ENCODE results near the gene GLP1R. TPM values are rescaled to one million over a fixed set of nuclear protein-coding genes. Genes with fewer than 3 reads are reported as not detected.

The GLP1R gene
- total RNA-seq, 1 donor from 2014 or later: 0.08 TPM

DNA sequence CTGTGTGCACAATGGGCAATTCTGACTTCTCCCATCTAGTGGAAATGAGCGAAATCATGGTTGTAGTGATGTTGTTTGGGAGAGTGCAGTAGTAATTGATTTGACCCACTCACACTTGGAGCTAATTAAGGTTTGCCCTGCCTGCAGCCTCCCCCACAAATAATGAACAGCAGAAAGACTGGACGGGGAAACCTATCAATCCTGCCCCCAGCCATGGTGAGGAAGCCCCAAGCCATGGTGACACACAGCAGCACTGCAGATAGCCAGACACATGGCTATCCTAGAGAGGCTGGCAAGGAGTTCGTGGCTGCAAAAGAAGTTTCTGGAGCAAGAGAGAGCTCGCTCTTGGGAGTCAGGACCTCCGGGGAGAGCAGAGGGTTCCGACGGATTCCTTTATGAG is 38.6 kb downstream of the GLP1R start:
- no peak for ATAC-seq

- no peak for ATAC-seq
These were observed 39.8 kb downstream of the GLP1R start for GRCh38 chr6:39088331-39088730.

- no peak for ATAC-seq
These were observed 41.5 kb downstream of the GLP1R start for GRCh38 chr6:39090036-39090435.

GRCh38 chr6:39091220-39091619 is 42.6 kb downstream of the GLP1R start:
- no peak for ATAC-seq

DNA sequence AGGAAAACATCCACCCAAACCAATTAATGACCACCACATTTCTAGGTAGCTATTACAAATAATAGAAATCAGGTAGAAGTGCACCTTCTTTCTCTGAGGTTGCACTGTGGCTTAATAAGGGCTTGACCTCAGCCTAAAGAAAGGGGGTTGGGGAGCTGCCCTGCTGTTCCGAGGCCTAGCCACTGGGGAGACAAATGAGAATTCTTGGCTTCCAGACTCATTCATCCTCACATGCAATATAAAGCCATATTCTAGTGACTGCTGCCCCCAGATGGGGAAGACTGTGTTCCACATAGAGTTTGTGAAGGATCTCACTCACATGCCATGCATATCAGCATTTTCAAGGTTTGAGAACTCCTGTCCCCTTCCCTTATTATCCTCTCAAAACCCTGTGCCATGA is 43.5 kb downstream of the GLP1R start:
- ATAC-seq: no peak

DNA sequence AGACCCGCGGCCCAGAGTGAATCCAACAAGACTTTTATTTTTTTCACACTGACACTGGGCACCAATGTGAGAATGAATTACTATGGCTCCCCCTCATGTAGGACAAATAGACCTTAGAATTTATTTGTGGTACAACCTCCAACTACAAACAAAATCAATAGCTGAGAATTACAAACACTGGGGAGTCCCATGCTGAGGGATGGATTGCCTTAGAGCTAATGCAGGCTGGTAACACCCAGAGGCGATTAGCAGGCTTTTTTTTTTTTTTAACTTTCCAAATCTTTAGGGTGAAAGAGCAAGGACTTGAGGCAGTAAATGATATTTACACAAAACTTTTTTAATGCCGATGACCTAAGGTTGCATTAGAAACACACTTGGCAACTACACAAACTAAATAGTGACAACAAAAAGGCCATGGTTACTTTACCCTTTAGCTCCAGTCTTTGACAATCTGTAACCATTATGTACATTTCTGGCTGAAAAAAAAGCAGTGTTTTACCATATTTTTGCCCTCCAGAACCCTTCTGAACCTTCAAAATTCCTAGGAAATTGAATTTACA is 44.6 kb downstream of the GLP1R start:
- ATAC-seq: no peak

DNA sequence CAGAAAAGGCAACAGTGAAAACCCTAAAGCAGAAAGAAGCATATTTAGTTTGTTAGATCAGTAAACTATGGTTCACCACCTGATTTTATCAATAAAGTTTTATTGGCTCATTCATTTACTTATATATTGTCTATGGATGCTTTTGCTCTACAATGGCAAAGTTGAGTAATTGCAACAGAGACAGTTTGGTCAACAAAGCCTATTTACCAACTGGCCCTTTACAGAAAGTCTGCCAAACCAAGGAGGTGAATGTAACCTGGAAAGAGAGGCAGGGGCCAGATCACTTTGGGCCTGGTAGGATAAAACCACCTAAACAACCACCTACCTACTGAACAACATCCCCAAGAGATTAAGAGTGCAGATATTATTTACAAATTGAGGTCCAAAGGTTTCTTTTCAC is 47.0 kb downstream of the GLP1R start:
- no peak for ATAC-seq

- no peak for ATAC-seq
These were observed 51.8 kb downstream of the GLP1R start for GRCh38 chr6:39100358-39100757.

- no peak for ATAC-seq
These were observed 53.7 kb downstream of the GLP1R start for GRCh38 chr6:39102071-39102820.

GRCh38 chr6:39102821-39103136 is 54.2 kb downstream of the GLP1R start:
- ATAC-seq: no peak

DNA sequence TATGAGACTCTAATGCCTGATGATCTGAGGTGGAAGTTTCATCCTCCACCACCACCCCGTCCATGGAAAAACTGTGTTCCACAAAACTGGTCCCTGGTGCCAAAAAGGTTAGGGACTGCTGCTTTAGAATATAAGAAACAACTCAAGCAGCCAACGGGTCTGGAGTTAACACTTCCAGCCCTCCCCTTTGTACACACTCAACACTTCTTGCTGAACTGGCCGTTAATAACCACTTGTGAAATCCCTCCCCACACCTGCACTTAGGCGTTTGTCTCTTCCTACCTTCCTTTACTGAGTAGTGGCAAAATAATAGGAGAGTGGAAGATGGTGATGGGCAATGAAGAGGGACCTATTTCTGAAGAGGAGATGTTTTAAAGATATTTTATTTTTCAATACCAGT is 55.9 kb downstream of the GLP1R start:
- ATAC-seq: no peak

GRCh38 chr6:39107034-39107433 is 58.5 kb downstream of the GLP1R start:
- ATAC-seq: no peak

- no peak for ATAC-seq
These were observed 59.1 kb downstream of the GLP1R start for GRCh38 chr6:39107641-39108040.

- no peak for ATAC-seq
These were observed 59.7 kb downstream of the GLP1R start for GRCh38 chr6:39108041-39108839.

- no peak for ATAC-seq
These were observed 62.7 kb downstream of the GLP1R start for GRCh38 chr6:39111280-39111679.

DNA sequence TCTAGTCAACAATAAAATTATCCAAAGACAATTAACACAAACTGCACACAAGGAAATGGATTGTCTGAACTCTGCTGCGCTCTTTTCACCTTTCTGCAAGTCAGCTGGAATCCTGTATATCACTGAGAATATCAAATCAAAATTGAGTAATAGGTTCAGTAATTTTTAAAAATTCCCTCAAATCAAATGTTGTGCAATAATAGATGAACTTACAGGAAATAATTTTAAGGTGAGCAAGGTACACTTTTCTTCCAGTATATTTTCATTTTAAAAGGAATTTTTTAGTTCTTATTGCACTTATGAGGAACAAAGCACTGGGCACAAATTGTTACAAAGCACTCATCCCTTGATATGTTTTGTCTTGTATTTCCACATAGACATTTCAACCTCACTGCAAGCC is 65.2 kb downstream of the GLP1R start:
- ATAC-seq: no peak

GRCh38 chr6:39114388-39114703 is 65.8 kb downstream of the GLP1R start:
- peak; percentile 12 for ATAC-seq

DNA sequence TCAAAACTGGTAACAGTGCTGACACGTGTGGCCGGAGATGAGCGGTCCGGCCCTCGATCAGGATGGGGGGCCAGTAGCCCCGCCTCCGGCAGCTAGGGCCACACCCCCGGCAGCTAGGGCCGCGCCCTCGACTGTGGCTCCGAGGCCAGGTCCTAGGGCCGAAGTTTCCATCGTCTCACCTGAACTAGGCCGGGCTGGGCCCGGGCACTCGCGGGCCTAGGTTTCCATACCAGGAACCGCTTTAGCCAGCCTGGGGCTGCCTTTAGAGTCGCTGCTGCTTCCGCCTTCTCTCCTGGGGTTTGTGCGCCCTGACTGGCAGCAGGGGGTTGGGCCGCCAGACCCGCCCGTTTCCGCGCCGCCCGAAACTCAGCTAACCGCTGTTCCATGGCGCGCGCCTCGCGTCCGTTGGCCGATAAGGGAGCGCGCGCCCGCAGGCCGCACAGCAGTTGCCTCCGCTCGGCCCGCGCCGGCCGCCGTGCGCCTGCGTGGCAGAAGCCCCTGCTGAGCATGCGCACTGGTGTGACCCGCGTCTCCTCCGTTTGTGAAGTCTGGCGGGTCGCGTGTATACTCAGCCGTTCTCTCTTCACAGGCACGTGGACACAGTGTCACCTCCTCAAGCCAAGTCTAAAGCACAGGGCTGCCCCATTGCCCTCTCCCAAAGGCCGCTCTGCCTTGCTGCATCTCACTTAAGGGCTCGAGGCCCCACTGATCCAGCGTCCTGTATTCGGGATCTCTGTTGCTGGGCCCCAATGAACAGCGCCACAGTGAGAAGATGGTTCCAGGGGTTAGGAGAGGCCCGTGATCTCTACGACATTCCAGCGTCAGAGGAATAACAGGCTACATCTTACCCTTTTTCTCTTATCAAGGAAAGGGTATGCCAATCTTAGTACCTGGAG is 66.4 kb downstream of the GLP1R start, which contains the start of gene SAYSD1:
SAYSD1 (minus strand) TSS at position 483 of the 896 bp plus-strand sequence; CDS start at position 386, 97 bp downstream.
- peak; percentile 98 for ATAC-seq

GRCh38 chr6:39118921-39119320 is 70.3 kb downstream of the GLP1R start:
- no peak for ATAC-seq

DNA sequence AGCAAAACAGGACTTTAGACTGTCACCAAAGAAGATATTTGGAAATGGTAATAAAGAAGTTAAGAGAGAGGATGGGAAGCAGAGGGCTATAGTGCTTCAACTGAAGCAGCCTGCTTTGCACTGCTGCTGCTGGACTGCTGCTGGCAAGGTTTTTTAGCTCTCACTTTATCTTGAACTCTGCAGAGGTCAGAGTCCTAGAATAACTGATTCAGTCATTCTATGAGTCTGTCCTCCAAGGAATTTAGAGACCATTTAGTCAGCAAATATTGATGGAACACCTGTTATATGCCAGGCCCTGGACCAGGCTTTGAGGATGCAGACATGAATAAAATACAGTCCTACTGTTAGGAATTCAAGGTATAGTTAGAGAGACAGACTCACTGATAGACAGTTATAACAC is 75.5 kb downstream of the GLP1R start:
- ATAC-seq: no peak

DNA sequence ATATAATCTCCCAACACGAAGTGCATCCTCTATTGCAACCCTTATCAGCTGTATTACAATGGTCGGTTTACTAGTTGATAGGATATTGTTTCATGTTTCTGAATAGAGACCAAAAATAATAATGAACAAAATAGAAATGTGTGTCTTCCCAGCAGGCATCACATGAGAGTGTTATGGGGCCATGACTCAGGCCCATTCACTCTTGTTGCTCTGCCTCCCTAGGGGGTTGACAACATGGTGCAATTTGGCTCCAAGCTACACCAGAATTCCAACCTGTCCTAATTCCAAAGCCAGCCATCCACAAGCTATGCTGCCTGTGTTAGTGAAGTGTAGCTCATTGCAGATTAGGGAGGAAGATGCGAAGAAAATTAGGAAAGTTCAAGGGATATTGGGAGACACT is 79.5 kb downstream of the GLP1R start:
- ATAC-seq: no peak

DNA sequence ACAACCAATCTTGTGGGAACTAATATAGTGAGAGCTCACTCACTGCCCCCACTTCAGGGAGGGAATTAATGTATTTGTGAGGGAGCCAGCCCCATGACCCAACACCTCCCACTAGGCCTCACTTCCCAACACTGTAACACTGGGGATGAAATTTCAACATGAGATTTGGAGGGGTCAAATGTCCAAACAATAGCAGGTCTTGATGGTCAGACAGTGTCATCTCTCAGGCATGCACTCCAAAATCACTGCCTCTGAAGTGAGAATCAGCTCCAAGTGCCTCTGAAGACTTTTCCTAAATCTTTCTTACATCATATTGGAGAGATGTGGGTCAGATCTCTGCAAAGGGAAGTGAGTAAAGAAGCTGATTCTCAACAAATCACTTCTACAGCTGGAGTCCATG is 80.3 kb downstream of the GLP1R start:
- ATAC-seq: no peak

DNA sequence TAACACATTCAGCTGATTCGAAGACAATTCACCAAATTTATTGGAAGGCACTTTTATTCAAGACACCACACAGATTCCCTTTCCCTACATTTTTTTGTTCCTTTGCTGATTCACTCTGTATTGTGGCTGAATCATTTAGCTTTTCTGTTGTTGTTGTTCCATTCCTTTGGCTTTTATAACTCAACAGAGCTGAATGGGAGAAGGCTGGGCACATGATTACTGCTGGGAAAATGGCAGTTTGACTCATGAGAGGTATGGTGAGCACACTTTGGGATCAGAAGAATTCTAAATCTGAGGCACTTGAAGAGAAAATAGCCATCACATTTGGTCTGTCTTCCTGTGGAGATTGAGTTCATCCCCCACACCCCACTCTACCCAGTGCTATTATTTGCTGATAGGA is 82.1 kb downstream of the GLP1R start:
- ATAC-seq: no peak

Measured in esophagus mucosa (tissue), 1 donor.